ENCODE results near the gene EWSR1.
"Not testable (repeated sequence)": the region's sequence is repeated elsewhere in the genome, so short reads cannot be mapped to it uniquely, and the experiment has no call there.

The EWSR1 gene, protein sequence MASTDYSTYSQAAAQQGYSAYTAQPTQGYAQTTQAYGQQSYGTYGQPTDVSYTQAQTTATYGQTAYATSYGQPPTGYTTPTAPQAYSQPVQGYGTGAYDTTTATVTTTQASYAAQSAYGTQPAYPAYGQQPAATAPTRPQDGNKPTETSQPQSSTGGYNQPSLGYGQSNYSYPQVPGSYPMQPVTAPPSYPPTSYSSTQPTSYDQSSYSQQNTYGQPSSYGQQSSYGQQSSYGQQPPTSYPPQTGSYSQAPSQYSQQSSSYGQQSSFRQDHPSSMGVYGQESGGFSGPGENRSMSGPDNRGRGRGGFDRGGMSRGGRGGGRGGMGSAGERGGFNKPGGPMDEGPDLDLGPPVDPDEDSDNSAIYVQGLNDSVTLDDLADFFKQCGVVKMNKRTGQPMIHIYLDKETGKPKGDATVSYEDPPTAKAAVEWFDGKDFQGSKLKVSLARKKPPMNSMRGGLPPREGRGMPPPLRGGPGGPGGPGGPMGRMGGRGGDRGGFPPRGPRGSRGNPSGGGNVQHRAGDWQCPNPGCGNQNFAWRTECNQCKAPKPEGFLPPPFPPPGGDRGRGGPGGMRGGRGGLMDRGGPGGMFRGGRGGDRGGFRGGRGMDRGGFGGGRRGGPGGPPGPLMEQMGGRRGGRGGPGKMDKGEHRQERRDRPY

GRCh38 chr22:29267858-29268510, at the start of gene EWSR1, which contains the start of gene RHBDD3:
TSS of gene EWSR1 (plus strand) at chr22:29268268. CDS start at chr22:29268337, 69 bp downstream.
TSS of gene RHBDD3 (minus strand) at chr22:29267981. CDS start at chr22:29265626, 2,355 bp downstream.
- peak; percentile 98 for DNase-seq

DNA sequence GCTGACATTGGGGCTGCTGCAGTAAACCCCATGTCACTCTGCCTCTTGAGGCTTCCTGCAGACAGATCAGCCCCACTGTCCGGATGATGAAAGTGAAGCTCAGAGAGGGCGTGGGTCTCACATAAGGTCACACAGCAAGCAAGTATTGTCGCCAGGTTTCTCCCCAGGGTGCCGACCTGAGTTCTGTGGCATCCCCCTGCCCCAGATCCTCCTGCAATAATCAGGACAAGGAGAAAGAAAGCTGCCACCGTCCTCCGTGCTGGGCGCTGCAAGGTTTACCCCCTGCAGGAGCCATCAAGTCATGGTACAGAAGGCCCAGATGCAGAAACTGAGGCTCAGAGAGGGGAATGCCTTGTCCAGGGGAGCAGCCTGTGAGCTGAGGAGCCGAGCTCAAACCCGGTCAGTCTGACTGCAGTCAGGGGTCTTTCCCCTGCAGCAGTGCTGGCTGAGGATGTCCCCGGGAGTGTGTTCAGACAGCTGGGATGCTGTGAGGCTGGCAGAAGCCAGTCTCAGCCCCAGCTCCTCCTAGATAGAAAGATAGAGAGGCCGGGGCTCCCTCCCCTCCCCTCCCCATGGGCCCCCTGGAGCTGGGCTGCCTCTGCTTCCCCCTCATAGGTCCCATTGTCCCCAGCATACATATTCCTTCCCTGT, 49.2 kb upstream of the EWSR1 start:
- DNase-seq = no peak

- not testable (repeated sequence) for DNase-seq
These were observed 48.7 kb upstream of the EWSR1 start for GRCh38 chr22:29219409-29219782.

DNA sequence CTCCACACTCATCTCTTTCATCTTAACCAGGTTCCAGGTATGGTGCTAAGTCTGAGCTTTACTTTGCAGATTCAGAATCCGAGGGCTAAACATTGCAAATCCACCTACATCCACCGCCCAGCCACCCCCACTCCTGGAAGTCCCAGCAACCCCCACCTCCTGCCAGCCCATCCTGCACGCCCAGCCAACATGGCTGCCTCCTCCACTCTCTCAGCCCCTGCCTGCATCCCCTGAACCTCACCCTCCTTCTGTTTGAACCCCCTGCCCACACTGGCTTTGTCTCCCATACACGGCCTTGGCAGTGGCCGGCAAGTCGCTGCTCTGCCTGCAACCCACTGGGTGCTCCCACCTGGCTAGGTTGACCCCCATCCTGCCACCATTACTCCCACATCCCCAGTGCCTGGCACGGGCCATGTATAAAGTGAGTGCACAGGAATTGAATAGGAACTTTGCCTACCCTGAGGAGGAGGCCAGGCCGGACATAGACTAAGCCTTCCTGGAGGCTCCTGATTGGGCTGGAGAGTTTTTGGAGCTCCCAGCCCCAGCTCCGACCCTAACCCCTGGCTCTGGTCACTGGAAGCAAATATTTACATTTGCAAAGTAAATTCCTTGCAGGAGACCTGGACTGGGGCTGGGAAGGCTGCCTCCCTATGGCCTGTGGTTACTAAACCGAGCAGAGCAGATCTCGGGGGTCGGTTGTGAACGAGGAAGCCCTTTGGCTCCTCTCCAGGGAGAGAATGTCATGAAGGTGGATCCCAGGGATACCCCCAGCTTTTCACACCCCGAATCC, 48.0 kb upstream of the EWSR1 start:
- DNase-seq = no peak

DNA sequence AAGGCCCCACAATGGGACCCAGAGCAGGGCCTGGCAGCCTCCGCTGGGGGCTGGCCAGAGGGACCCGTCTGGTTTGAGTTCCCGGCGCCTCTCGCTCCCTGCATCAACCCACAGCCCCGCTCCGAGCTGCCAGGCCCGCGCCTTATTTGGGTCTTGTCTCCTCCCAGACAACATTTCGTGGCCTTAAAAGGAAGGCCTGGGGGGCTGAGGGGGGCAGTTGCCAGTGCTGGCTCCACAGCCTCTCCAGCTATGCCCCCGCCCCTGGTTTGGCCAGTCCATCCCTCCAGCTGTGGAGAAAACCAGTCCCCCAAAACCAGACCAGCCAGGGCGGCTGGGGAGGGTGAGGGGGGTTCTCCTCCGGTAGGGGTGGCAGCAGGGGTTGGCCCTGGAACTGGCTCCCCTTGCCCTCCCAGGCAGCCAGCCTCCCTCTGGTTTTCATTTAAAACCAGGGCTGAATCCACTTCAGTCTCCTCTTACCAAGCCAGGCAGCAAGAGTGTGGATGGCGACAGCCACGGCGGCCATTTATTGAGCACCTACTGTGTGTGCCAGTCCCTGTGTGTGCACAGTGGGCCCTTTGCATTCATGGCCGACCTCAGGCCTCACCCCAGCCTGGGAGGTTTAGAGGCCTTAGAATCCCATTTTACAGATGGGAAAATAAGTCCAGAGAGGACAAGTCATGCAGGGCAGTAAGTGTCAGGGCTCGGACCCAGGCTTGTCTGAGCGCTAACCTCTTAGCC, 43.8 kb upstream of the EWSR1 start:
- no peak for DNase-seq

- no peak for DNase-seq
These were observed 43.1 kb upstream of the EWSR1 start for GRCh38 chr22:29224859-29225410.

- no peak for DNase-seq
These were observed 42.5 kb upstream of the EWSR1 start for GRCh38 chr22:29225422-29226090.

GRCh38 chr22:29226351-29226981, 41.6 kb upstream of the EWSR1 start:
- no peak for DNase-seq

DNA sequence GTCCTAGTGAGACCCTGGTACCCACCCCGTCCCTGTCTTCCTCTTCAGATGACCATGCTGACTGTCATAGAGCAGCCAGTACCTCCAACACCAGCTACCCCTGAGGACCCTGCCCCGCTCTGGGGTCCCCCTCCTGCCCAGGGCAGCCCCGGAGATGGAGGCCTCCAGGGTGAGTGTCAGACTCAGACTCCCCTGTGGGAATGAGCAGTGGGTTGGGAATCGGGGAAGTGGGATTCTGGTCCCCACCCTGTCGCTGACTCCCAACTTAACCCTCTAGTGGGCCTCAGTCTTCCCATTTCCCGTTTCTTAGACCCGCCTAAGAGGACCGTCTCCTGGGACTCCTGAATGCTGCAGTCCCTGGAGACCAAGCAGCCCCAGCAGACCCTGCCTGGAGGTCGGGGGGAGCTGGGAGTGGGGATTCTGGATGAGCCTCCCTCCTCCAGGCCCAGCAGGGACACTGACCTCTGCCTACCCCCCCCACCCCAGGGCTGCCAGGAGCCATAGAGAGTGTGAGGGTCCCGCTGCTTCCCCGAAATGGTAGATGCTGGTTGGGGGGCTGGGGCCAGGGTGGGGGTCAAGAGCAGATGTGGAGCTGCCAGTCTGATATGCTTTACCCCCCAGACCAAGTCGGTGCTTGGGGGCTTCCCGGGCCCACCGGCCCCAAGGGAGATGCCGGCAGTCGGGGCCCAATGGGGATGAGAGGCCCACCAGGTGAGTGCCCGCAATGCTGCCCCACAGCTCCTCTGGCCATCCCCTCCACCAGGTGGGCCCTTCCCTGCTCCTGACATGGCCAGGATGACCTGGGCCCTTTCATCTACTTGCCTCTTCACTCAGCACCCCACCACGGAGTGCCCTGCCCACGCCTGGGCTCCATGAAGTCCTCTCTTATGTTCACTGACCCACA, 36.8 kb upstream of the EWSR1 start:
- no peak for DNase-seq

- no peak for DNase-seq
These were observed 35.8 kb upstream of the EWSR1 start for GRCh38 chr22:29231971-29232959.

DNA sequence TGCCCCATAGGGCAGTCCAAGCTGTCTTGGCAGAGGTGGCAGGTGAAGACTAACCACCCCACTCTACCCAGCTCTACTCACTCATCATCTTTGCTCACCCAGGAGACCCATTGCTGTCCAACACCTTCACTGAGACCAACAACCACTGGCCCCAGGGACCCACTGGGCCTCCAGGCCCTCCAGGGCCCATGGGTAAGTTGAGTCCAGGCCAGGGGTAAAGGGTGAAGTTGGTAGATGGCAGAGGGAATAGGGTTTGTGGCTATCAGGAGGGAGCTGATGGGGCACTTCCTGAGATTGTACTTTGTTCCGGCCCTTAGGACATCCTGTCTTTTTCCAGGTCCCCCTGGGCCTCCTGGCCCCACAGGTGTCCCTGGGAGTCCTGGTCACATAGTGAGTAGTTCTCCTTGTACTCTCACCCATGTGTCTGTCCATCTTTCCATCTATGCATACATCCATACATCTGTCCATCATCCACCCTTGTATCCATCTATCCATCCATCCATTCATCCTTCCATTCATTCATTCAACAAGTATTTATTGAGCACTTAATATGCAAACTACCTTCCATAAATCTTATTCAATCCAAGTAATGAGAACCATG, 34.7 kb upstream of the EWSR1 start:
- no peak for DNase-seq

DNA sequence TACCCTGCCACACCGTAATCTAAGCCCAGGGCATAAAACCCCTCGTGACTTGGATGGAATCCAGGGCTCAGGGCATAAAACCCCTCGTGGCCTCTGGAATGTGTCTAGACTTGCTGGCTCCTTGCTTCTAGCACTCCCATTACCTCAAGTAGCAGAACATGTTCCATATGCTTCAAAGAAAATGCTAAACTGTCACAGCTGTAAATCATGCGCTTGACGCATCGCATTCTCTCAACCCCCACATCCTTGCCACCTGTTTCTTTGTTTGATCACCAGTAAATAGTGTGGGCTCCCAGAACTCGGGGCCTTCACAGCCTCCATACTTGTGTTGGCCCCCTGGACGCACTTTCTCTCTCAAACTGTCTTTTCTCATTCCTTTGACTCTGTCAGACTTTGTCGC, 27.6 kb upstream of the EWSR1 start:
- DNase-seq = not testable (repeated sequence)

DNA sequence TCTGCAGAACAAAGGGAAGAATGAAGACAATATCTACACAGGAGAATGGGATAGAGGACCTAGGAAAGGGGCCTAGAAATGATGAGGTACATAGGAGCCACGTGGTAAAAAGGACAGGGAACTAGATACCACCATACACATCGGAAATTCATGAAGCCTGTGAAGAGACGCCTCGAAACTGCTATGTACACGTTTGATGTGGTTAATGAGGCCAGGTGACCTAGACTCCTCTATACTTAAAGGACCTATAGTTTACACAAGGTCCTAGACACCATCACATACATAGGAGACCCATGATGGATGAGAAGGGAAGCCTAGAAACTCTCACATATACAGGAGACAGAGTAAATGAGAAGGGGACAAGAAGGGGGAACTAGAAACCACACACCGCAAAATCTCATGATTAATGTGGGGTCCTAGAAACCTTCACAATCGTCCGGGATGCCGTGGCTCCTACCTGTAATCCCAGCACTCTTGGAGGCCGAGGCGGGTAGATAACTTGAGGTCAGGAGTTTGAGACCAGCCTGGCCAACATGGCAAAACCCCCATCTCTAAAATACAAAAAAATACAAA, 24.1 kb upstream of the EWSR1 start:
- DNase-seq = no peak

GRCh38 chr22:29244785-29245625, 23.1 kb upstream of the EWSR1 start:
- no peak for DNase-seq

- DNase-seq = peak; percentile 30 to 74
These were observed 22.3 kb upstream of the EWSR1 start for GRCh38 chr22:29245626-29246385.
